IMR-90 (cell line): ENCODE measurements around the gene ATRNL1.

Experiments used
- BHLHE40 ChIP-seq: fragments of 150-350 bp; IDR thresholded peaks from 2 replicates; pipeline ENCODE4 v1.6.1; 2016; ENCODE audit warnings: mild to moderate bottlenecking, low read depth, low read length
- CTCF ChIP-seq: conservative IDR thresholded peaks from 2 replicates; pipeline ENCODE4 v1.5.1; 2012; ENCODE audit warnings: mild to moderate bottlenecking, low read depth, low read length, improper control_type of control experiment
- POLR2A ChIP-seq: IDR thresholded peaks from 2 replicates; pipeline ENCODE4 v1.6.1; 2012; ENCODE audit warnings: mild to moderate bottlenecking, low read depth, low read length

GRCh38 chr10:115094416-115095140, 1.4 kb downstream of the ATRNL1 start:
- TF ChIP-seq CTCF (no peak), POLR2A (no peak), BHLHE40 (no peak)
